GM12878 (cell line): ENCODE data around the gene ADAM10. TPM values are rescaled to one million over a fixed set of nuclear protein-coding genes. Genes with fewer than 3 reads are reported as not detected.
A peak's percentile ranks its signal among the peaks of the same experiment; 100 is the strongest.

Source experiments
- ATAC-seq: fragments of 200-7000 bp; cut with Tn5 transposase; 3 replicates; pipeline ENCODE4 v1.9.1; 2020; ENCODE audit warnings: mild to moderate bottlenecking, moderate library complexity
- BruUV-seq: library from RNA; stranded (reverse); fragments of 400-500 nt; replicated peaks from 2 replicates; lab custom pipeline; 2021; lab: Mats Ljungman, UMichigan
- CTCF ChIA-PET: fragments of 300-600 bp; sonication (Branson Sonifier 250); formaldehyde crosslinking; extraction: SDS; loops from one replicate; lab custom pipeline; 2021; ENCODE audit warnings: inconsistent platforms; lab: Yijun Ruan, JAX
- POLR2A ChIA-PET: fragments of 350-600 bp; formaldehyde crosslinking; extraction: SDS; loops from one replicate; lab custom pipeline; 2021; ENCODE audit warnings: inconsistent platforms; lab: Charles Lee
- RAD21 ChIA-PET: fragments of 300-600 bp; sonication (Branson Sonifier 250); formaldehyde crosslinking; loops from one replicate; lab custom pipeline; 2023; ENCODE audit warnings: antibody characterized with exemption; ENCODE audit not compliant: unreplicated experiment; lab: Charles Lee
- SMC1A ChIA-PET: fragments of 300-600 bp; sonication (Branson Sonifier 250); formaldehyde crosslinking; loops from one replicate; lab custom pipeline; 2023; ENCODE audit not compliant: unreplicated experiment, uncharacterized antibody; lab: Charles Lee
- DNase-seq: peaks from one replicate; pipeline ENCODE4 v3.0.0-alpha.2; 2011; ENCODE audit warnings: low read depth, low spot score
- FAIRE-seq: peaks from 3 replicates; lab custom pipeline; 2011; peaks lifted over from hg19 to GRCh38; lab: Jason Lieb, UNC
- H2AFZ ChIP-seq: 2 replicates; pipeline ENCODE4 v1.6.0; 2011; ENCODE audit warnings: low read depth, low read length, control low read depth; ENCODE audit not compliant: control insufficient read depth
- H3K27ac ChIP-seq: 2 replicates; pipeline ENCODE4 v1.5.1; 2011; ENCODE audit warnings: control low read depth; ENCODE audit not compliant: control insufficient read depth, insufficient read depth
- H3K27me3 ChIP-seq, 2 experiments: replicated peaks in 1 of 2; 2 replicates each; pipeline versions ENCODE4 v1.6.0 to v1.6.1; 2011; ENCODE audit warnings: low read length in 1 of 2; ENCODE audit not compliant: control insufficient read depth in 2 of 2, insufficient read depth in 2 of 2
- H3K36me3 ChIP-seq, 2 experiments: 2 replicates each; pipeline ENCODE4 v1.5.1; 2011; ENCODE audit warnings: low read length in 1 of 2; ENCODE audit not compliant: control insufficient read depth in 2 of 2, insufficient read depth in 2 of 2
- H3K4me1 ChIP-seq: 2 replicates; pipeline ENCODE4 v1.6.1; 2011; ENCODE audit warnings: mild to moderate bottlenecking, low read length, moderate library complexity, mixed read lengths; ENCODE audit not compliant: control insufficient read depth, insufficient read depth
- H3K4me2 ChIP-seq: 2 replicates; pipeline ENCODE4 v1.6.0; 2011; ENCODE audit warnings: control low read depth; ENCODE audit not compliant: control insufficient read depth, insufficient read depth
- H3K4me3 ChIP-seq: fragments of 200-600 bp; sonication (generic); 2 replicates; pipeline ENCODE4 v1.5.1; 2016
- H3K79me2 ChIP-seq: 2 replicates; pipeline ENCODE4 v1.6.0; 2011; ENCODE audit warnings: low read length; ENCODE audit not compliant: control insufficient read depth, insufficient read depth
- H3K9ac ChIP-seq: 2 replicates; pipeline ENCODE4 v1.8.0; 2011; ENCODE audit warnings: low read length, control low read depth, mixed read lengths; ENCODE audit not compliant: control insufficient read depth, insufficient read depth
- H3K9me3 ChIP-seq: replicated peaks from 3 replicates; pipeline ENCODE4 v1.5.1; 2011; ENCODE audit warnings: mild to moderate bottlenecking, low read length; ENCODE audit not compliant: control insufficient read depth, insufficient read depth
- H4K20me1 ChIP-seq: 2 replicates; pipeline ENCODE4 v1.6.0; 2011; ENCODE audit not compliant: control insufficient read depth, insufficient read depth
- CBX3 ChIP-seq: fragments of 200-600 bp; sonication (generic); IDR thresholded peaks from 2 replicates; pipeline ENCODE4 v1.6.1; 2016; ENCODE audit warnings: low read depth, borderline replicate concordance
- RAD21 ChIP-seq: IDR thresholded peaks from 2 replicates; pipeline ENCODE4 v1.6.1; 2011; ENCODE audit warnings: mild to moderate bottlenecking, low read depth, low read length, moderate library complexity; ENCODE audit not compliant: insufficient read depth
- TCF3 ChIP-seq: IDR thresholded peaks from 2 replicates; pipeline ENCODE4 v1.6.1; 2012; ENCODE audit warnings: low read depth, mild to moderate bottlenecking, low read length, borderline replicate concordance; ENCODE audit not compliant: insufficient read depth
- YY1 ChIP-seq: IDR thresholded peaks from 2 replicates; pipeline ENCODE4 v1.6.1; 2011; ENCODE audit warnings: low read depth, mild to moderate bottlenecking, low read length
- ZNF274 ChIP-seq: IDR thresholded peaks from one replicate; pipeline ENCODE4 v1.8.0; 2011; ENCODE audit not compliant: insufficient read length, insufficient read depth
- ZSCAN29 ChIP-seq: fragments of 450-650 bp; IDR thresholded peaks from 2 replicates; pipeline ENCODE4 v1.6.1; 2017; ENCODE audit warnings: mild to moderate bottlenecking, moderate library complexity
- WGBS: methylation state at CpG from one replicate; pipeline ENCODE4 v1.1.6; 2016; ENCODE audit warnings: low lambda C conversion rate; ENCODE audit not compliant: insufficient replicate concordance, insufficient coverage; ENCODE audit errors: missing lambda C conversion rate; 5-methylcytosine and 5-hydroxymethylcytosine counted together
- in situ Hi-C: fragments of 300-500 bp; cut with MboI; formaldehyde crosslinking; loops from 9 replicates; pipeline ENCODE4 v1.14.3; 2018; ENCODE audit warnings: mixed read lengths
- intact Hi-C: fragments of 100-400 bp; cut with micrococcal nuclease; formaldehyde crosslinking; loops from one replicate; pipeline ENCODE4 v1.14.2; 2022; ENCODE audit not compliant: unreplicated experiment
- polyA plus RNA-seq, 11 experiments: library from polyadenylated mRNA; depleted of rRNA in 4 of 11; unstranded in 6 of 11; stranded (reverse) in 5 of 11; fragments of >200 nt; fragmentation: Nextera tagmentation in 4 of 11; fragmentation: Illumina TruSeq in 1 of 11; extraction: Ambion mirVana in 4 of 11; extraction: Trizol in 1 of 11; gene quantifications; 1 replicate in 1 of 11; 2 replicates in 10 of 11; pipeline versions ENCODE4 v1.2.1 to v1.2.3, GENCODE V29; 2011 to 2016; ENCODE audit warnings: inconsistent platforms in 2 of 11, missing spikeins in 2 of 11, low read depth in 1 of 11
- total RNA-seq, 4 experiments: library from RNA; depleted of rRNA in 3 of 4; stranded (reverse); fragments of >200 nt in 3 of 4; fragmentation: Illumina TruSeq in 1 of 4; extraction: Trizol in 1 of 4; gene quantifications; 2 replicates each; pipeline versions ENCODE4 v1.2.1 to v1.2.3, GENCODE V29; 2013 to 2021
- TF ChIP-seq, protein P1 (sequence below): fragments of 450-650 bp; formaldehyde crosslinking; IDR thresholded peaks from 2 replicates; pipeline ENCODE4 v1.4.0; 2022; ENCODE audit warnings: mild to moderate bottlenecking, moderate library complexity
- TF ChIP-seq, protein P2 (sequence below), 3 experiments: IDR thresholded peaks in 2 of 3; conservative IDR thresholded peaks in 1 of 3; 2 replicates each; pipeline ENCODE4 v1.5.1; 2011; ENCODE audit warnings: low read depth in 3 of 3, low read length in 3 of 3, mild to moderate bottlenecking in 3 of 3, control low read depth in 2 of 3, moderate library complexity in 2 of 3, inconsistent platforms in 1 of 3, mixed read lengths in 1 of 3; ENCODE audit not compliant: control insufficient read depth in 2 of 3, insufficient read depth in 1 of 3; ENCODE audit errors: extremely low read depth in 1 of 3
- TF ChIP-seq, protein P3 (sequence below): fragments of 450-650 bp; IDR thresholded peaks from 2 replicates; pipeline ENCODE4 v1.6.1; 2017; ENCODE audit warnings: low read depth, mild to moderate bottlenecking, moderate library complexity

ADAM10 gene
- total and polyA plus RNA-seq, 10 of the 15 experiments (the other 5 are each of a cell fraction or from before 2014, with no cell fraction given), result 10.0 to 88.9 (median 51.7) TPM

DNA sequence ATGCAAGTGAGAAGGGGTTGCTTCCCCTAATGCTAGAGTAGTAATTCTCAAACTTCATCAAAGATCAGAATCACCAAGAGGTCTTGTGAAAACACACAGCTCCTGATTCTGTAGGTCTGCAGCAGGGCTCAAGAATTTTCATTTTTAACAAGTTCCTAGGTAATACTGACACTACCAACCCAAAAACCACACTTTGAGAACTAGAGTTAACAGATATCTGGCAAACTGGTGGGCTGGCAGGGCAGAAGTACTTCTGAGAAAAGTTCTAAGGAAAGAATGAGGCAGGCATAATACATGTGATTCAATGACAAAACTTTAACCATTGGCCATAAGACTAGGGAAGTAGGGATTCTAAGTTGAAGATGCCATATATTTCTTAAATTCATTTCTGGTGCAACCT lies 12.8 kb upstream of the ADAM10 start (continued):
- TF ChIP-seq, protein P1, sequence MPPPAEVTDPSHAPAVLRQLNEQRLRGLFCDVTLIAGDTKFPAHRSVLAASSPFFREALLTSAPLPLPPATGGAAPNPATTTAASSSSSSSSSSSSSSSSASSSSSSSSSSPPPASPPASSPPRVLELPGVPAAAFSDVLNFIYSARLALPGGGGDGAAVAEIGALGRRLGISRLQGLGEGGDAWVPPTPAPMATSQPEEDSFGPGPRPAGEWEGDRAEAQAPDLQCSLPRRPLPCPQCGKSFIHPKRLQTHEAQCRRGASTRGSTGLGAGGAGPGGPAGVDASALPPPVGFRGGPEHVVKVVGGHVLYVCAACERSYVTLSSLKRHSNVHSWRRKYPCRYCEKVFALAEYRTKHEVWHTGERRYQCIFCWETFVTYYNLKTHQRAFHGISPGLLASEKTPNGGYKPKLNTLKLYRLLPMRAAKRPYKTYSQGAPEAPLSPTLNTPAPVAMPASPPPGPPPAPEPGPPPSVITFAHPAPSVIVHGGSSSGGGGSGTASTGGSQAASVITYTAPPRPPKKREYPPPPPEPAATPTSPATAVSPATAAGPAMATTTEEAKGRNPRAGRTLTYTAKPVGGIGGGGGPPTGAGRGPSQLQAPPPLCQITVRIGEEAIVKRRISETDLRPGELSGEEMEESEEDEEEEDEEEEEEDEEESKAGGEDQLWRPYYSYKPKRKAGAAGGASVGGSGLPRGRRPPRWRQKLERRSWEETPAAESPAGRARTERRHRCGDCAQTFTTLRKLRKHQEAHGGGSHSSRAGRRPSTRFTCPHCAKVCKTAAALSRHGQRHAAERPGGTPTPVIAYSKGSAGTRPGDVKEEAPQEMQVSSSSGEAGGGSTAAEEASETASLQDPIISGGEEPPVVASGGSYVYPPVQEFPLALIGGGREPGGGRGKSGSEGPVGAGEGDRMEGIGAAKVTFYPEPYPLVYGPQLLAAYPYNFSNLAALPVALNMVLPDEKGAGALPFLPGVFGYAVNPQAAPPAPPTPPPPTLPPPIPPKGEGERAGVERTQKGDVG (CRISPR knock-in tag), result no peak
- no peak for TF ChIP-seq CBX3

DNA sequence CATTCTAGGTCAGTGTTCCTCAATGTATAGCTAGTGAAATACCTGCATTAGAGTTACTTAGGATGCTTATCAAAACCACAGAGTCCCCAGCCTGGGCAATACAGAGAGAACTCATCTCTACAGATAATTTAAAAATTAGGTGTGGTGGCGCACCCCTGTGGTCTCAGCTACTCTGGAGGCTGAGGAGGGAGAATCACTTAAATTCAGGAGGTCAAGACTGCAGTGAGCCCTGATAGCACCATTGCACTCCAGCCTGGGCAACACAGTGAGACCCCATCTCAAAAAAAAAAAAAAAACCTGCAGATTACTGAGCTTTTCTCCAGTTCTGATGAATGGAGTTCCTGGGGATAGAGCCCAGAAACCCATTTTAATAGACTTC lies 11.5 kb upstream of the ADAM10 start:
- H3K36me3 ChIP-seq, result no peaks in the 10 kb centered on the region
- ChIA-PET CTCF (interaction anchor here (0.6 to 4.4 kb wide), 9 partner anchors 9 to 768 kb away, joined by 3 to 30 read pairs (median 3); partner anchors contain the start of gene ADAM10), POLR2A (interaction anchor here (0.5 to 1.6 kb wide), 3 partner anchors 10 to 201 kb away, joined by 3 to 11 read pairs (median 3); partner anchors contain the start of gene MINDY2), RAD21 (interaction anchor here (0.7 to 3.1 kb wide), 3 partner anchors 13 to 533 kb away, joined by 3 to 23 read pairs (median 3); no protein-coding TSS in a partner anchor), SMC1A (interaction anchor here (0.9 to 4.1 kb wide), 6 partner anchors 9 to 533 kb away, joined by 3 to 21 read pairs (median 6); partner anchors contain the start of gene MINDY2)
- no peak overlapping the region for H3K27ac ChIP-seq
- intact Hi-C loops (no loop called here), in situ Hi-C loops (no loop called here)
- no TSS peak for BruUV-seq
- H3K4me3 ChIP-seq, result no peak overlapping the region
- no peaks in the 10 kb centered on the region for H3K27me3 ChIP-seq
- no peak overlapping the region for H3K9ac ChIP-seq
- H2AFZ ChIP-seq, result no peak overlapping the region
- DNase-seq, result no peak
- H4K20me1 ChIP-seq, result no peaks in the 10 kb centered on the region
- ATAC-seq, result no peak
- peaks cover 3% of the 10 kb centered on the region; the same call in 2 of the 3 replicates for H3K9me3 ChIP-seq
- no peak for FAIRE-seq
- WGBS, result 88% methylated on average over 1 of the region's 1 CpG
- no peaks in the 10 kb centered on the region for H3K4me1 ChIP-seq
- no peaks in the 10 kb centered on the region for H3K79me2 ChIP-seq
- no peak overlapping the region for H3K4me2 ChIP-seq
- TF ChIP-seq YY1 (no peak), ZNF274 (no peak), TCF3 (no peak), ZSCAN29 (no peak), RAD21 (peak; percentile 6; the same call in 1 of the 2 replicates)
- TF ChIP-seq, protein P2, sequence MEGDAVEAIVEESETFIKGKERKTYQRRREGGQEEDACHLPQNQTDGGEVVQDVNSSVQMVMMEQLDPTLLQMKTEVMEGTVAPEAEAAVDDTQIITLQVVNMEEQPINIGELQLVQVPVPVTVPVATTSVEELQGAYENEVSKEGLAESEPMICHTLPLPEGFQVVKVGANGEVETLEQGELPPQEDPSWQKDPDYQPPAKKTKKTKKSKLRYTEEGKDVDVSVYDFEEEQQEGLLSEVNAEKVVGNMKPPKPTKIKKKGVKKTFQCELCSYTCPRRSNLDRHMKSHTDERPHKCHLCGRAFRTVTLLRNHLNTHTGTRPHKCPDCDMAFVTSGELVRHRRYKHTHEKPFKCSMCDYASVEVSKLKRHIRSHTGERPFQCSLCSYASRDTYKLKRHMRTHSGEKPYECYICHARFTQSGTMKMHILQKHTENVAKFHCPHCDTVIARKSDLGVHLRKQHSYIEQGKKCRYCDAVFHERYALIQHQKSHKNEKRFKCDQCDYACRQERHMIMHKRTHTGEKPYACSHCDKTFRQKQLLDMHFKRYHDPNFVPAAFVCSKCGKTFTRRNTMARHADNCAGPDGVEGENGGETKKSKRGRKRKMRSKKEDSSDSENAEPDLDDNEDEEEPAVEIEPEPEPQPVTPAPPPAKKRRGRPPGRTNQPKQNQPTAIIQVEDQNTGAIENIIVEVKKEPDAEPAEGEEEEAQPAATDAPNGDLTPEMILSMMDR (IDR thresholded peaks at IDR 0.05 in 2 of 3, conservative IDR thresholded peaks at IDR 0.05 in 1 of 3; ENCODE audit: control insufficient read depth in 2 of 3, extremely low read depth in 1 of 3, insufficient read depth in 1 of 3, low read depth in 3 of 3, low read length in 3 of 3), result peak in 1 of 3 experiments; percentile 15; a peak in 1 of 6 replicates
- TF ChIP-seq, protein P3, sequence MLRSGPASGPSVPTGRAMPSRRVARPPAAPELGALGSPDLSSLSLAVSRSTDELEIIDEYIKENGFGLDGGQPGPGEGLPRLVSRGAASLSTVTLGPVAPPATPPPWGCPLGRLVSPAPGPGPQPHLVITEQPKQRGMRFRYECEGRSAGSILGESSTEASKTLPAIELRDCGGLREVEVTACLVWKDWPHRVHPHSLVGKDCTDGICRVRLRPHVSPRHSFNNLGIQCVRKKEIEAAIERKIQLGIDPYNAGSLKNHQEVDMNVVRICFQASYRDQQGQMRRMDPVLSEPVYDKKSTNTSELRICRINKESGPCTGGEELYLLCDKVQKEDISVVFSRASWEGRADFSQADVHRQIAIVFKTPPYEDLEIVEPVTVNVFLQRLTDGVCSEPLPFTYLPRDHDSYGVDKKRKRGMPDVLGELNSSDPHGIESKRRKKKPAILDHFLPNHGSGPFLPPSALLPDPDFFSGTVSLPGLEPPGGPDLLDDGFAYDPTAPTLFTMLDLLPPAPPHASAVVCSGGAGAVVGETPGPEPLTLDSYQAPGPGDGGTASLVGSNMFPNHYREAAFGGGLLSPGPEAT, result no peak
- TF ChIP-seq, protein P1 (CRISPR knock-in tag), result no peak
